SK-MEL-5 (cell line): ENCODE measurements around the gene CRYAA. TPM values are rescaled to one million over a fixed set of nuclear protein-coding genes. Genes with fewer than 3 reads are reported as not detected.

Source experiments
- DNase-seq: peaks from one replicate; pipeline ENCODE4 v3.0.0-alpha.2; 2016; ENCODE audit warnings: low read depth, low spot score
- in situ Hi-C: cut with HindIII; loops from 2 replicates; pipeline ENCODE4 v1.10.0; 2016; ENCODE audit warnings: low sequenced_read_pairs, high pct_unique_total_duplicates, low pct_unique_long_range_greater_than_20kb
- total RNA-seq: library from RNA; depleted of rRNA; stranded (reverse); fragments of >200 nt; shearing (Covaris generic); gene quantifications from 2 replicates; pipeline ENCODE4 v1.2.3, GENCODE V29; 2014

Gene CRYAA
- total RNA-seq, 1 experiment from 2014 or later: not detected

GRCh38 chr21:43193651-43194302 lies 25.0 kb downstream of the CRYAA start:
- no peak for DNase-seq
- in situ Hi-C loops: no loop called here

GRCh38 chr21:43194303-43195120 lies 25.7 kb downstream of the CRYAA start:
- no peak for DNase-seq
- in situ Hi-C loops: no loop called here

DNA sequence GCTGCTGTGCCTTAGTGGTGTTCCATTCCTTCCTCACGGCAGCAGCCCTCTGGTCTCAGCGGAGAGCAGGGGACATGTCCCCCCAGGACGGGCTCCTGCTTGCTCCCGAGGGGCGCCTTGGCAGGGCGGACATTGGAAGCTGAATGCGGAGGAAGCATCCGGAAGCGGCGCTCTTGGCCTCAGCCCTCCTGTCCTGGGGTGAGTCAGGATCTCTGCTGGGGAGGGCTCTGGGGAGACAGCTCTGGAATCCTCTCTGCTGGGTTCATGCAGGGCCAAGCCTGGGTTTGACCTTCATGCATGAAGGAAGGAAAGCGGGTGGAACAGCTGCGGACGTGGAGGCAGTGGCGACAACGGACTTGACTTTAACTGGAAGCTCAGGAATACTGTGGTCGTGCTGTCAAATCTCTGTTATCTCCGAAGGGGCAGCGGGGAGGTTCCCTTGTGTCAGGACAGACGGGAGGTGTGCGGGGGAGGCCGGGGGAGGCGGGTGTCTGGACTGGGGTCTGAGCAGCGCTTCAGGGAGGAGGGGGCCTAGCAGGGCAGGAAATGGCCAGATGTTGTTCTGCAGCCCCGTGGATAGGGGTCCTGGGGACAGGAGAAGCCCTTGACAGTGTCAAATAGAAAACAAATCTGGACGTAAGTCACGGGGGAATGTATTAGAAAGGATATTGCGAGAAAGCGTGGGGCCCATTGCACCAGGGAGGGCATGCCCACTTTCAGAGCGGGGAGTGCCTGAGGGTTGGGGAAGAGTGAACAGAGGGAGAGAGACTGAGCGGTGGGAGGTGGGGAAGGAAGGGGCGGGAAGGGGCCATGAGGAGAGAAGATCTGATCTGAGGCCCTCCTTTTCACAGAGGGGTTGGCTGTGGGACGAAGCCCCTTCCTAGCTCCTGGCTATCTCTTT lies 26.6 kb downstream of the CRYAA start:
- in situ Hi-C loops: no loop called here
- no peak for DNase-seq

DNA sequence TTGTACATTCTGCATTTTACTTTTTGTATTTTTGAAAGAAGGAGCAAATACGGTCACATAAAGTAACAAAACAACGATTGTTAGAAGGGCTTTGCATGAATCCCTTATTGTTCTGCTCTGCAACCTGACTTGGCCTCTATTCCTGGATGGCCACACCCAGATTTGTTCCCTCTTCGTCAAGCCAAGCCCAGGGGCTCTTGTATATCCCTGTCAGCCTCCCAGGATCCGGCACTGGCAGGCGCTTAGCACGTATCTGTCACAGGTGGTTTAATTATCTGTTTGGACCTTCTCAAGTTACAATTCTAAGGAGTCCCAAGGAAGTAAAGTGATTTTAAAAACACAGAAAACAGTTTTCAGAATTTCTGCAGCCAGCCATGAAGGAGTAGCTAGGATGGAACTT lies 28.0 kb downstream of the CRYAA start:
- peak; percentile 48 for DNase-seq
- in situ Hi-C loops: no loop called here

- no peak for DNase-seq
- in situ Hi-C loops: no loop called here
These were observed 29.6 kb downstream of the CRYAA start for GRCh38 chr21:43198376-43198775.

- in situ Hi-C loops: no loop called here
- DNase-seq: no peak
These were observed 32.7 kb downstream of the CRYAA start for GRCh38 chr21:43201491-43201890.

- in situ Hi-C loops: no loop called here
- no peak for DNase-seq
These were observed 34.8 kb downstream of the CRYAA start for GRCh38 chr21:43203591-43203990.

GRCh38 chr21:43204638-43205037 lies 35.8 kb downstream of the CRYAA start:
- DNase-seq: no peak
- in situ Hi-C loops: no loop called here

DNA sequence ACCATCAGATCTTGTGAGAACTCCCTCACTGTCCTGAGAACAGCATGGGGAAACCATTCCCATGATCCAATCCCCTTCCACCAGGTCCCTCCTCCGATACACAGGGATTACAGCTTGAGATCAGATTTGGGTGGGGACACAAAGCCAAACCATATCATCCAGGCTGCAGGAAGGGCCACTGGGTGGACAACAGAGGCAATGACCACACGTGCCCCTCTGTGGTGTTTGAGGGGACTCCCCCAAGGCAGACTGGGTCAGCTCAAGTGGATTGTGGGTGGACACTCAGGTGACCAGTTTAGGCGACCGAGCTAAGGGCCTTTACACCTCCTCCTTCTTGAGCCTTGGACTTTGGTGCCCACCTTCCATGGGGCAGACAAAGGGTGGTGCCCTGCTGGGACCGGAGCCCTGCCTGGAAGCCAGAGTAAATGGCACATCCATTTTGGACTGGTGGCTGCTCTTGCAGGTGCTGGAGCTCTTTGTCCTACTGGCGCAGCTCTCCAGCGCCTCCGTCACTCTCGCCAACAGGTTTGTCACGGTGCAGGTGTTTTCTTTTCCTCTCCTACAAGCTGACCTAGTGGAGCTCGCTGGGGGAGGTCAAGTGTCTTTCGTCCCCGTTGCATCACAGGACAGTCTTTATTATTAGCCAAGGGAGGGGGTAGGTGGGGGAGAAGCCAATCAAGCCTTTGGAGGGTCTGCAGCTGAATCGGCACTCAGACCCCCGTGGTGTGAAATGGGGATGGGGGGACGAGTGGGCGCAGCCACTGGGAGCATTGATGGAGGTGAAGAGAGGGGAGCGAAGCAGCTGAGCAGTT lies 37.6 kb downstream of the CRYAA start:
- in situ Hi-C loops: no loop called here
- no peak for DNase-seq

DNA sequence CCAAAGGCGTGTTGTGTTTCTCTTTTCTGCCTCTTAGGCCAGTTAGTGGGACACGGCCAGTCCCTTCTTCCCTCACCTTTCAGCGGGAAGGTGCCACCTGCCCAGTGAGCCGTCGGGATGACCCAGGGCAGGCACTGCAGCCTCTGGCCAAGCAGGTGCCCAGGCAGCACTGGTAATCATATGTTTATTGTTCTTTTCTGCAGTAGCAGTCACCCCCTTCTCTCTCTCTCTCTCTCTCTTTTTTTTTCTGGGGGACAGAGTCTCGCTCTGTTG lies 38.2 kb downstream of the CRYAA start:
- no peak for DNase-seq

DNA sequence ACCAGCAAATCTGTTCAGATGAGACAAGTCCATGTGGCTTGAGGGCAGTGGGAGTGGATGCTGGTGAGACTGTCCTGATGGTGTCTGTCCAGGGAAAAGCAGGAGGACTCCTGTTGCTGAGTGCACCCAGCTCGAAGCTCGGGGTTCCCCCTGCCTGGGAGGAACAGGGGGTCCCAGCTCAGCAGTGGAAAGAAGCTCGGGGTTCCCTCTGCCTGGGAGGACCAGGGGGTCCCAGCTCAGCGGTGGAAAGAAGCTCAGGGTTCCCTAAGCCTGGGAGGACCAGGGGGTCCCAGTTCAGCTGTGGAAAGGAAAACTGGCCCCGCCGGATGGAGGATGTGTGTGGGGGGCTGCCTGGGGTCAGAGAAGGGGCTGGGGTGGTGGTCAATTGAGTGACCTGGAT lies 39.1 kb downstream of the CRYAA start:
- in situ Hi-C loops: no loop called here
- no peak for DNase-seq

More for the DNA sequence above, 38.2 kb downstream of the CRYAA start:
- in situ Hi-C loops: no loop called here

DNA sequence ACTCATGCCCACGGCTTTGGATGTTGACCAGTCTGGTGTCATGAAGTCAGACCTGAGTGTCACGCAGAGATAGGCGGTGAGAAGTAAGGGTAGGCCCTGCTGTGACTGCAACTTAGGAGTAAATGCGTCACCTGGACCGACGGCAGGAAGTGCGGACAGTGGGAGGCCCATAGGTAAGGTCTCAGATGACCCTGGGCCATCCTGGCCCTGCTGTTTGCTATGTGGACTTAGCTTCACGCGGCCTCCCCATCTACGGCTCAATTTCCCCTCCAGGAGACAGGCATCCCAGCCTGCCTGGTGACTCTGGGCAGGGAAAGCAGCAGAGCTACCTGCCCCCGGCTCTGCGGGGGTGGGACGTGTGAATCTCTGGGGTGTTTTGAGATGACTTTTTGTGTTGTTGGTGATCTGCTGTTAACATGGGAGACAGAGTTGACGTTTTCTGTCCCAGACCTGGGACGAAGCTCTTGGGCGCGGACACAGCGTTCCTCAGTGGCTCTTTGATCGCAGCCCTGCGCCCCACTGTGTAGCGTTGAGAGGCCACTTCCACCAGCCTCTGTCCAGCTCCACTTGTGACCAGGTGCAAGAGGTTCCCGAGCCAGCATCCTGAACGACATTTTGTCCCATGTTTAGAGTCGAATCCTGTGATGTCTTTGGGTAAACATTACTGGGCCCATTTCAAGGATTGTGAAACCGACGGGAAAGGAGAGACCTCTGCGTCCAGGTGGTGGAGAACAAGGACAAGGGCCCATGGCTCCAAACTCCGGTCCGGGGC lies 39.9 kb downstream of the CRYAA start:
- in situ Hi-C loops: no loop called here

DNA sequence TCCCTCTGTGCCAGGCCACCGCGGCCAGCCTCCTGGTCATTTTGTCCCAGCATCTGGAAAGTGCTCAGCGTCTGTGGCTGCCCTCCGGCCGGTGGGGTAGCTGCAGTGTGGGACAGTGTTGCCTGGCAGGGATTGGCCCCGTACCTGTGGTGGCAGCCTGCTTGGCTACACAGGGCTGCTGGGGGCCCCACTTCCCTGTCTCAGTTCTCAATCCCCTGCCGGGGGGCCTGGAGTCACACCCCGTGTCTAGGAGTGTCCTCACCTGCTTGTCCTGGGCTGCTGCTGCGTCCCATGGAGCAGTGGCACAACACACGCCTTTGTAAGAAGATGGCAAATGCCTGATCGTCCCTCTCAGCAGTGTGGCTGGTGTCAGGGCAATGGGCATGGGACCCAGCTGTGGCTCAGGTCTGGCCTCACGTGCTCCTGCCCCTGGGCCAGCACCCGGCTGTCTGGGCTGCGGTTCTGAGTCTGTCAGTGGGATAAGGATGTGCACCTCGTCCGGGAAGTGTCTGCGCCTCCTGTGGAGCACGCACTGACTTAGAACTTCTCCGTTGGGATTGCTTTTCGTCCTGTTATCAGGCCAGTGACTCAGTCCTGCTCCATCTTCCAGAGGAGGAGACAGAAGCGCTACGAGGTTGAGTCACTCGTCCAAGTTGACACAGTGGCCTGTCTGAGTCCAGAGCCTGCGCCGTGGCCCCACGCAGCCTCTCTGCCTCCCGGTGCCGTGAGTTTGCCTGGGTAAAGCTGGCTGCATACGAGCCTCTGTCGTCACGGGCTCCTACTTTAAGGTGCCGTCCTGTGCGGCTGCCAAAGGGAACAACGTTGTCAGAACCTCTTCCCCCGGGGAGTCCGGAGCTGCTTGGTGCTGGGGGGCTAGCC lies 41.0 kb downstream of the CRYAA start:
- DNase-seq: no peak
- in situ Hi-C loops: no loop called here

More for the DNA sequence above, 39.9 kb downstream of the CRYAA start:
- DNase-seq: no peak

- DNase-seq: no peak
- in situ Hi-C loops: no loop called here
These were observed 41.8 kb downstream of the CRYAA start for GRCh38 chr21:43210454-43211071.

GRCh38 chr21:43211072-43211759 lies 42.4 kb downstream of the CRYAA start:
- in situ Hi-C loops: no loop called here
- no peak for DNase-seq
